SHP77 (cell line): ENCODE results near the gene MAML2.

ENCODE experiments used
- DNase-seq, 2 experiments: peaks; one replicate each; lab custom pipeline; 2025; lab: John Stamatoyannopoulos, UW

MAML2 gene

DNA sequence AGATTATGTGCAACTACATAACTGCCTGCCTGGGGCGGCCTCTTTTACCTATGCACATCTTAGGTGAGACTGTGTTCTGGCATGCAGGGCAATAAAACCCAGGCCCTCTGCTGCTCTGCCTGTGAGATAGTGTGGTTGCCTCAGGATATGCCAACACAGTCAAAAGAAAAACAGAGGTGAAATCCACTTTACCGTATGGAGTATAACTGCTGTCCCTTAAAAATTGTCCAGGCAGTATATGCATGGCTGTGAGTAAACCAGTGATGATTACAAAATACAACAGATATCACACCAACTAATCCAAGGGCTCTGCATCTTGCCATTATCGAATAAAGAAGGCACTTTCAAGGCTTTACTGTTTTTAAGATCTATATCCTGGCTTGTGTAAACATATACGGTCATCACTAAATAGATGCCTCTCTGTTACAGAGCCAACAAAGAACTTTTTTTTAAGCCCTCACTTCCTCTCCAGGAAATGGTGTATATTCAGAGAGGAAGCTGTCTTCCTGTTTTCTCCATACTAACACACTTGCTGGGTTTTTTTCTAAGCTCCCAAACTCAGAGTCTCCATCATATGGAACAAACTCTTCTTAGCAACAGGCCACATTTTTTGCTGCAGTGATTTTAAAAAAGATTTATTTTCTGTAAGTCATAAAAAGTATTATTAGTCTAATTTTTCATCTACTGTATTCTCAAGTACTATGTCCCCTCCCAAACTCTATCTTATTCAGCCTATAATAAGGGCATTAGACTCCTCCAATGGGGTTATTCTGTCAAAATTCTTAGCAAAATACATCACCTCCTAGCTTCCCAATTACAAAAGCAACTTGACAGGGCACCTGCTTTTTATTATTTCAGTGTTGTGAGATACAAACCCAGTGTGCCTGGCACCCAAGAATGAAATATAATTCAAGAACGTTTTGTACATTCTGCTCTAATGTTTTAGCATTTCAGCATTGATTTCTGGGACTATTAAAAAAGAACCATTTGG, 135.2 kb downstream of the MAML2 start:
- DNase-seq = no peak

- no peak for DNase-seq
Measured at GRCh38 chr11:96206955-96207354, 136.0 kb downstream of the MAML2 start.

- no peak for DNase-seq
Measured at GRCh38 chr11:96205460-96205809, 137.6 kb downstream of the MAML2 start.

DNA sequence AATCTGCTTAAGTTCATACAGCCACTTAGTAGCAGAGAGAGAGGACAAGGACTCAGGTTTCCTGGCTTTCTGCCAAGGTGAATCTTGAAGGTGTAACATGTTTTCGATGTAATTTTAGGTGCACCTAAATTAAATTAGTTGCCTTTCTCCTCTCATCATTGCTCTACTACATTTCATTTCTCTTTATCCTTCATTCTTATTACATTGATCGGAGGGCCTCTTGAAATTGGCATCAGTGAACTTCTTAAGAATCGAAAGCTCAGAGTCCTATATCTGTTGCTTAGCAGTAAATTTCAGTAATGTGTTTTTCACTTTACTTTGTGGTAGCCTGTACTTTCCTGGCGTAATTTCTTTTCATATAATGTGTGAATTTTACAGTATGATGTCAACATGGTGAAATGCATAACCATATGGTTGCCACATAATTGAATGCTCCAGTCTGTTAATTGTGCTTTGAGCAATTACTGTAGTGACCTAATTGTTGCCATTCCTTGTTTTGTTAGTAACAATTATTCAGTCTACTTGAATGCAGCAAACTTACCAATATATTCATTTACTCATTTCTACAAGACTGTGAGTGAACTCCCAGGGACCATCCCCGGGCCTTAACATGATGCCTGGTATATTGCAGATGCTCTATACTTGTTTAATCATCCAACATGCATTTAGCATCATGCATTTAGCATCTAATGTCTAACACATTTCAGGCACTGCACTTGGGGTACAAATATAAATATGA, 138.1 kb downstream of the MAML2 start:
- no peak for DNase-seq

DNA sequence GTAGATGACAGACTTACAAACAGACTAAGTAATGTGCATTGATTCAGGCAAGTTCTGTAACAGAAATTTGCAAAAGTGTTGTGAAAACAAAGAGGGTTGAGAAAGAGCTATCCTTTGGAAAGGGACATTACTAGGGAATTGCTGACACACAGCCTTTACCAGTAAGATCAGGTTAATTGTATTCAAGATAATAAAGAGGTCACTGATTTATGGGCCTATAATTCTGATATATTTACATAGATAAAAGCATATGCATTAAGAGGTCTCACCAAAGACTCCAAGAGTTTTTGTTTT, 138.7 kb downstream of the MAML2 start:
- DNase-seq = no peak

GRCh38 chr11:96203567-96204365, 139.2 kb downstream of the MAML2 start:
- no peak for DNase-seq

DNA sequence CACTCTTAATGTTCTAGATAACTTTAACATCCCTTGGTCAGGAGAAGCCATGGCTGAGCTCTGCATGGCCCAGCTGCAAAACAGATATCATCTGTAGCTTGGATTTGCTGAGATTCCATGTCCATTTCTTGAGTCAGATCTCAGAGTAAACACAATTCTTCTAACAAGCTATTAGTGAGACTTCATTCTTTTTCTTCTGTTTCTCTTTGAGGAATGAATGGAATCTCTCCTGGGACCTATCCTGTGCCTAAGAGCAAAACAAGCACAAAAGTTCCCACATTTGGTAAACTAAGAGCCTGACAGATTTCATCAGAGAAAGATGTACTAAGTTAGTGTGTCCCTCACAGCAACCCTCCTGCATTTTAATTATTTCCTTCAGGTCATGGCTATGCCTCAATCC, 142.8 kb downstream of the MAML2 start:
- DNase-seq = no peak

- DNase-seq = no peak
Measured at GRCh38 chr11:96199563-96200025, 143.4 kb downstream of the MAML2 start.

DNA sequence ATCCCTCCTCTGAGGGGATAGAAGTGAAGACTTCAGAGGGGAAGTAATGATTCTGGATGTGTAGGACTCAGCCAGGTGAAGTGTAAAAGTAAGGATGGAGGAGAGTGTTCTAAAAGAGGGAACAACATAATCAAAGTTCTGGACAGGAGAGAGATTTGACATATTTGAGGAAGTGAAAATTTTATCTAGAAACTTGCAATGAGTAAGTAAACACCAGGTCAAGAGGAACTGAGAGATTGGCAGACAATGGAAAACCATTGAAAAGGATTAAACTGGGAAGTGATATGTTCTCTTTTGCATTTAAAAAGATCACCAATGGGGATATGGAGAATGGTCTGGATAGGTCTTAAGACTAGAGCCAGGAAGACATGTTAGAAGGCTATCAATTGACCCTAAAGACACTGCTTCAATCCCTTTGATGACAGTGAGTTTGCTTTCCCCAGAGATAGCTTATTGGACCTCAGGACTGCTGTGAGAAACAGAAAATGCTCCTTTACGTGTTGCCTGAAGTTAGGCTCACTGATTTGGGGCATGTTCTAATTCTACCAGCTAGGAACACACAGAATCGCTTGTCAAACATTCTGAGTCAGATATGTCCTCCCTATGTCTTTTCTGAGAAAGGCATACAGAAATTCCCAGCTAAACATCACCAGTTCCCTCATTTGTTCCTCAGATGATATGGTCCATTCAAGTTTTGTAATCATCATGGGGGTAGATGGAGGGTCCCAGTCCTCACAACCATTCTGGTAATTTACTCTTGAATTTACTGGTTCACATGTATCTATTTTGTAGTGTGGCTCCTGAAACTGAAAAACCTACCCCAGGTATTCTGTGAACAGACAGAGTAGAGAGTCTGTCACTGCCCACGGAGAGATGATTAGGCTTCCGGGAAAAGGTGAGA, 144.9 kb downstream of the MAML2 start:
- no peak for DNase-seq

DNA sequence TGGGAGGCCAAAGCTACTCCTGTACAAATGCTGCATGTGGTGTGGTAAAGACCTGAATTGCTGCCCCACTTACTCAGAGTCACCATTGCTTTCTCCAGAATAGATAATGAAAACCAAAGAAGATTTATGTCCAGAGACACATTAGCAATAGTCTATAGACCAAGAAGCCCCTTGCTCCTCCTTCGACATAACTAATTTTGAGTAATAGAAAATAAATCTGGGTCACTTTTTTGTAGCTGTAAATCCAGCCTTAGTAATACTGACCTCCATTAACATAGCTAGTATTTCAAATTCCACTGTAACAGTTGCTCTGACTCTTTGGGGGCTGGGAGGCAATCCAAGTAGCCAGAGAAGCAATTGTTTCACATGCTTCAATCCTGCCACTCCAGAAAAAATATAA, 145.9 kb downstream of the MAML2 start:
- no peak for DNase-seq

- DNase-seq = no peak
Measured at GRCh38 chr11:96196181-96196662, 146.8 kb downstream of the MAML2 start.

DNA sequence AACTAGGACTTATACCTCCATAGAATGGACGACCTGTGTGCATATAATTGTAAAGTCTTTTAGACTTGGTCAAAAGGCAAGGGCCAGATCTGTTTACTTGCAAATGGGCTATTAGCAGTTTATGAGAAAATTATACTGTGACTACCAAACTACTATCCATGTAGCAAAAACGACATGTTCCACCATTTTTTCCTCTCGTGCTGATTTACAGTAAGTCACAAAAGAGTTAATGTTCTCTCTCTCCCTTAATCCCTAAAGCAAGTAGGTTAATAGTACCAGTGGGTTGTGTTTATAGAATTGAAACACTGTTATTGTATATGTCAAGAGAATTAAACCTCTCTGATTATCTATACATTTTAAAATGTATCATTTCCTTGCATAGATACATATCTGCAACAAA, 147.3 kb downstream of the MAML2 start:
- no peak for DNase-seq

GRCh38 chr11:96194581-96195374, 148.2 kb downstream of the MAML2 start:
- DNase-seq = no peak

DNA sequence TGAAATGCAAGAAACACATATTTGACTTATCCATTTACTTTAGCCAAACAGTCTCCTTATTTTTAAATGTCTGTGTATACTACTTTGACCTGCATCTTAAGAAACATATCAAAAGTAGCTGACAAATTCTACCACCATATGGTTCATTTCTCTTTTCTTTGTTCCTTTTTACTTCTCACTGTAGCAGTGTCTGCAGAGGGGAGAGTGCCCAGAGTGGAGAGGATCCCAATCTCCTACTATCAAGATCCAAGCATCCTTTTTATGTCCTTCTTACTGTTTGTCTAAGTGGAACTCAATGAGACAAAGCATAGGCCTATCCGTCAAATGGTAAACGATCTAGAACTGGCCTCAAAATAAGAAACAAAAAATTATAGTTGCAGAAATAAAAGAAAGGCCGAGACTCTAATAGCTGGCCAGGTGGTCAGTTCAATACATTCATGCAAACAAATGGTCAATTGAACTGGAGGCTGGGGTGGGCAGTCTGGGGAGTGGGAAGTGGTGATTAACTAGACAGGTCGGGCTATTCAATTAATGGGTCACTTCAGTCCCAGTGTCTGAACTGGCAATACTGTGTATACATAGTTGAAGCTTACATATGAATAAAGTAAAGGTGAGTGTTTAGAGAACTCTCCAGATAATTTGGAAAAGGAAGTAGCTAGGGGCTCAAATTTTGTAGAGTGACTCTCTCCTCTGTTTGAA, 149.1 kb downstream of the MAML2 start:
- no peak for DNase-seq

- no peak for DNase-seq
Measured at GRCh38 chr11:96191752-96192151, 151.2 kb downstream of the MAML2 start.

- DNase-seq = no peak
Measured at GRCh38 chr11:96189351-96189750, 153.6 kb downstream of the MAML2 start.

GRCh38 chr11:96188243-96189006, 154.6 kb downstream of the MAML2 start:
- DNase-seq = no peak

- no peak for DNase-seq
Measured at GRCh38 chr11:96187822-96188221, 155.2 kb downstream of the MAML2 start.

GRCh38 chr11:96186806-96187205, 156.2 kb downstream of the MAML2 start:
- no peak for DNase-seq
